ENCODE results near the gene KIR3DL2. TPM values are rescaled to one million over a fixed set of nuclear protein-coding genes. Genes with fewer than 3 reads are reported as not detected.
"Not testable (repeated sequence)": the region's sequence is repeated elsewhere in the genome, so short reads cannot be mapped to it uniquely, and the experiment has no call there.

KIR3DL2 gene
- total RNA-seq, 1 donor from 2014 or later, result not detected

DNA sequence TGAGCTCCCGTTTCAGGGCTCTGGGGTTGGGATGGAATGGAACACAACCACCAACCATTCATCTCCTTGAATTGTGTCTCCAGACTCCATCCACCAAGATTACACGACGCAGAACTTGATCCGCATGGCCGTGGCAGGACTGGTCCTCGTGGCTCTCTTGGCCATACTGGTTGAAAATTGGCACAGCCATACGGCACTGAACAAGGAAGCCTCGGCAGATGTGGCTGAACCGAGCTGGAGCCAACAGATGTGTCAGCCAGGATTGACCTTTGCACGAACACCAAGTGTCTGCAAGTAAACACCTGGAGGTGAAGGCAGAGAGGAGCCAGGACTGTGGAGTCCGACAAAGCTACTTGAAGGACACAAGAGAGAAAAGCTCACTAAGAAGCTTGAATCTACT lies 39.3 kb downstream of the KIR3DL2 start:
- Mint-ChIP-seq H3K27me3 (ENCODE audit: low read depth) (no peaks in the 10 kb centered on the region), H3K4me3 (no peak overlapping the region), H3K4me1 (peaks cover 16% of the 10 kb centered on the region), H3K27ac (no peak overlapping the region), H3K9me3 (no peaks in the 10 kb centered on the region), H3K36me3 (no peaks in the 10 kb centered on the region)
- TF ChIP-seq, protein P1, sequence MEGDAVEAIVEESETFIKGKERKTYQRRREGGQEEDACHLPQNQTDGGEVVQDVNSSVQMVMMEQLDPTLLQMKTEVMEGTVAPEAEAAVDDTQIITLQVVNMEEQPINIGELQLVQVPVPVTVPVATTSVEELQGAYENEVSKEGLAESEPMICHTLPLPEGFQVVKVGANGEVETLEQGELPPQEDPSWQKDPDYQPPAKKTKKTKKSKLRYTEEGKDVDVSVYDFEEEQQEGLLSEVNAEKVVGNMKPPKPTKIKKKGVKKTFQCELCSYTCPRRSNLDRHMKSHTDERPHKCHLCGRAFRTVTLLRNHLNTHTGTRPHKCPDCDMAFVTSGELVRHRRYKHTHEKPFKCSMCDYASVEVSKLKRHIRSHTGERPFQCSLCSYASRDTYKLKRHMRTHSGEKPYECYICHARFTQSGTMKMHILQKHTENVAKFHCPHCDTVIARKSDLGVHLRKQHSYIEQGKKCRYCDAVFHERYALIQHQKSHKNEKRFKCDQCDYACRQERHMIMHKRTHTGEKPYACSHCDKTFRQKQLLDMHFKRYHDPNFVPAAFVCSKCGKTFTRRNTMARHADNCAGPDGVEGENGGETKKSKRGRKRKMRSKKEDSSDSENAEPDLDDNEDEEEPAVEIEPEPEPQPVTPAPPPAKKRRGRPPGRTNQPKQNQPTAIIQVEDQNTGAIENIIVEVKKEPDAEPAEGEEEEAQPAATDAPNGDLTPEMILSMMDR (IDR thresholded peaks at IDR 0.05; ENCODE audit: unreplicated experiment), result no peak
- no peak for DNase-seq (ENCODE audit: low spot score in 2 of 2, unreplicated experiment in 2 of 2)

DNA sequence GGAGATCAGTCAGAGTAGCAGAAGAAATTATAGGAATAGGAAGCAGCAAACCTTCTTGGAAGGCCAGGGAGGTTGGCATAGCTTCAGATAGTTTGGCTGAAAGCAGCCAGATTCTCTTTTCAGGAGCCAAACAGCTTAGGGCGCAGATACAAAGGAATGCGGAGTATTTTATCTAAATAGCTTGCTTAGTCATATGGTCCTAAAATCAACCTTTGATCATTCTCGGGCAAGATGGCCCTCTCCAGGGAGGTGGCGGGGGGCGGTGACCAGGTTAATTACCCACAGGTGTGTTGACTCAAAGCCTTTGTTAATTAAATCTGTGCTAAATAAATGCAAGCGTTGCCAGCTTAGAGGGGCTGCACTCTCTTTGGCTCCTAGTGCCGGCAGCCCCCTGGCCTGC lies 43.2 kb downstream of the KIR3DL2 start:
- no peaks in the 10 kb centered on the region for H3K36me3 Mint-ChIP-seq
- peaks cover 31% of the 10 kb centered on the region for H3K4me1 Mint-ChIP-seq
- TF ChIP-seq, protein P1 (IDR thresholded peaks at IDR 0.05; ENCODE audit: unreplicated experiment), result no peak
- DNase-seq (ENCODE audit: low spot score in 2 of 2, unreplicated experiment in 2 of 2), result no peak
- peak overlapping the region; percentile 88 for H3K27ac Mint-ChIP-seq
- peaks cover 2% of the 10 kb centered on the region for H3K27me3 Mint-ChIP-seq (ENCODE audit: low read depth)
- no peak overlapping the region for H3K4me3 Mint-ChIP-seq
- H3K9me3 Mint-ChIP-seq, result no peaks in the 10 kb centered on the region

DNA sequence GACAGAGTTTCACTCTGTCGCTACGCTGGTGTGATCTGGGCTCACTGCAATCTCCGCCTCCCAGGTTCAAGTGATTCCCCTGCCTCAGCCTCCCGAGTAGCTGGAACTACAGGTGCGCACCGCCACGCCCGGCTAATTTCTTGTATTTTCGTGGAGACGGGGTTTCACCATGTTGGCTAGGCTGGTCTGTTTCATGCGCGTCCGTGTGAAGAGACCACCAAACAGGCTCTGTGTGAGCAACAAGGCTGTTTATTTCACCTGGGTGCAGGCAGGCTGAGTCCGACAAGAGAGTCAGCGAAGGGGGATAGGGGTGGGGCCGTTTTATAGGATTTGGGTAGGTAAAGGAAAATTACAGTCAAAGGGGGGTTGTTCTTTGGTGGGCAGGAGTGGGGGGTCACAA lies 43.9 kb downstream of the KIR3DL2 start:
- Mint-ChIP-seq H3K27ac (peak overlapping the region; percentile 39), H3K4me1 (peaks cover 31% of the 10 kb centered on the region)
- H3K36me3 Mint-ChIP-seq; H3K27me3 Mint-ChIP-seq (ENCODE audit: low read depth); H3K4me3 Mint-ChIP-seq; H3K9me3 Mint-ChIP-seq; DNase-seq (ENCODE audit: low spot score in 2 of 2, unreplicated experiment in 2 of 2): not testable (repeated sequence)

DNA sequence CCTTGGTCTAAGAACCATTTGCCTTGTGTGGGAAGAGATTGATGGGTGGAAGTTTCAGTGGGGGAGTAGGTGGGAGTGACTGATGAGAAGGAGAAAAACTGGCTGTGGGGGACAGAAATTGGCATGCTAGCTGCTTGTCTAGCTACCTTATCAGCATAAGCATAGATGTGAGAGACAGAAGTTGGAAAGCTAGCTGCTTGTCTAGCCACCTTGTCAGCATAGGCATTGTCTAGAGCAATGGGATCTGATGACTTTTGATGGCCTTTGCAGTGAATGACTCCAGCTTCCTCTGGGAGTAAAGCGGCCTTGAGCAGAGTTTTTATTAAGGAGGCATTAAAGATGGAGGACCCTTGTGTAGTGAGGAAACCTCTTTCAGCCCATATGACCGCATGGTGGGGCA lies 45.8 kb downstream of the KIR3DL2 start:
- no peak for DNase-seq (ENCODE audit: low spot score in 2 of 2, unreplicated experiment in 2 of 2)
- H3K4me1 Mint-ChIP-seq, result peaks cover 31% of the 10 kb centered on the region

DNA sequence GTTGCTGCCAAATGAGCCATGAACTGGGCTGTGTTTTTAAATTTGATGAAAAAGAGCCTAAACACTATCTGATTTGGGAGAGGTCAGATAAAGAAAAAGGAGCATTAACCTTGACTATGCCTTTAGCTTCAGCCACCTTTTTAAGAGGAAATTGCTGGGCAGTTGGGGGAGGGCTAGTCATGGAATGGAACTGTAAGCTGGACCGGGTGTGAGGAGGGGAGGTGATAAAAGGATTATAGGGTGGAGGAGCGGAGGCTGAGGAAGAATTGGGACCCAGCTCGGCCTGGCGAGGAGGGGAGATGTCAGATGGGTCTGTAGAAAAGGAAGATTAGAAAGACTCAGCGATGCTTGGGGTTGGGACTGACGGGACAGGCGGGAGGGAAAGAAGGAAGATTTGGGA lies 48.4 kb downstream of the KIR3DL2 start:
- not testable (repeated sequence) for H3K27ac Mint-ChIP-seq; H3K9me3 Mint-ChIP-seq; H3K36me3 Mint-ChIP-seq; DNase-seq (ENCODE audit: low spot score in 2 of 2, unreplicated experiment in 2 of 2); H3K4me3 Mint-ChIP-seq
- Mint-ChIP-seq H3K27me3 (ENCODE audit: low read depth) (peaks cover 15% of the 10 kb centered on the region), H3K4me1 (peaks cover 21% of the 10 kb centered on the region)

More for the DNA sequence above, 45.8 kb downstream of the KIR3DL2 start:
- no peak overlapping the region for H3K4me3 Mint-ChIP-seq
- peak overlapping the region; percentile 15 for H3K27ac Mint-ChIP-seq
- no peaks in the 10 kb centered on the region for H3K9me3 Mint-ChIP-seq
- peaks cover 15% of the 10 kb centered on the region for H3K27me3 Mint-ChIP-seq (ENCODE audit: low read depth)
- H3K36me3 Mint-ChIP-seq, result no peaks in the 10 kb centered on the region
- TF ChIP-seq, protein P1 (IDR thresholded peaks at IDR 0.05; ENCODE audit: unreplicated experiment), result no peak

DNA sequence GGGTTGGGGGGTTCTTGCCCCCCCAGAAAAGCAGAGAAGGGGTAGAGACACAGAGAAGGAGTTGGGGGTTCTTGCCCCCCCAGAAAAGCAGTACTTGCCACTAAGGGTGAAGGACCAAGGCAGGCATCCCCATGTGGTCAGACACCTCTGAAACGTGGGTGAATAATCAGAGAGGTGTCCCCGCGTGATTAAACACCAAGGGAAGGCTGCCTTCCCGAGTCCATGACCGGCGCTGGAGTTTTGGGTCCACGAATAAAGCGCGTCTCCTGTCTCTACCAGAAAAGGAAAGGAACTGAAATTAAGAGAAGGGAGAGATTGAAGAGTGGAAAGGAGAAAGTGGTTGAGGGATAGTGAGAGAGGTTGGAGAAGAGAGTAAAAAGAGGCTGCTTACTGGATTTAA lies 49.4 kb downstream of the KIR3DL2 start:
- Mint-ChIP-seq H3K4me1 (peaks cover 15% of the 10 kb centered on the region), H3K27me3 (ENCODE audit: low read depth) (peaks cover 15% of the 10 kb centered on the region)
- H3K9me3 Mint-ChIP-seq; H3K4me3 Mint-ChIP-seq; H3K27ac Mint-ChIP-seq; H3K36me3 Mint-ChIP-seq; DNase-seq (ENCODE audit: low spot score in 2 of 2, unreplicated experiment in 2 of 2): not testable (repeated sequence)

DNA sequence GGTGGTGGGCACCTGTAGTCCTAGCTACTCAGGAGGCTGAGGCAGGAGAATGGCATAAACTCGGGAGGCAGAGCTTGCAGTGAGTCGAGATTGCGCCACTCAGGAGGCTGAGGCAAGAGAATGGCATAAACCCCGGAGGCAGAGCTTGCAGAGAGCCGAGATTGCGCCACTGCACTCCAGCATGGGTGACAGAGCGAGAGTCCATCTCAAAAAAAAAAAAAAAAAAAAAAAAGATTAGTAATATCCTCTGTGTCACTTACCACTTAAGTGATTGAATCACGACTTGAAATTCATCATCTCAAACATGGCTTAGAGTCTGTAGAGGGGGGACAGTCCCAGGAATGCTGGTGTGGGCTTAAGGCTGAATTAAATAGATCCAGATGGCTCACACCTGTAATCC lies 50.9 kb downstream of the KIR3DL2 start:
- Mint-ChIP-seq H3K27me3 (ENCODE audit: low read depth) (peaks cover 15% of the 10 kb centered on the region), H3K4me1 (peaks cover 12% of the 10 kb centered on the region)
- not testable (repeated sequence) for H3K9me3 Mint-ChIP-seq; DNase-seq (ENCODE audit: low spot score in 2 of 2, unreplicated experiment in 2 of 2); H3K36me3 Mint-ChIP-seq; H3K4me3 Mint-ChIP-seq; H3K27ac Mint-ChIP-seq

DNA sequence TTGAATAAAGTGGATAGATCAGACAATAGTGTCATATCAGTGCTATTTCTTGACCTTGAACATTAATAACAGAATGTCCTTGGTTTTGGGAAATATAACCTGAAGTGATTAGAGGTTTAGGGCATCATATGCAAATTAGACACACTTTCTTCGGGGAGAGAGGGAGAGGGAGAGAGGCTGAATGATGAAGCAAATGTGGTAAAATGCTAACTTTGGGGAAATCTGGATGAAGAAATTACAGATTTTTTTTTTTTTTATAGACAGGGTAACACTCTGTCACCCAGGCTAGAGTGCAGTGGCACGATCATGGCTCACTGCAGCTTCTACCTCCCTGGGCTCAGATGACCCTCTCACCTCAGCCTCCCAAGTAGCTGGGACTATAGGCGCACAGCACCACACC lies 51.8 kb downstream of the KIR3DL2 start:
- TF ChIP-seq, protein P1 (IDR thresholded peaks at IDR 0.05; ENCODE audit: unreplicated experiment), result no peak
- Mint-ChIP-seq H3K4me1 (peaks cover 9% of the 10 kb centered on the region), H3K36me3 (no peaks in the 10 kb centered on the region), H3K4me3 (no peak overlapping the region), H3K9me3 (no peaks in the 10 kb centered on the region), H3K27ac (no peak overlapping the region), H3K27me3 (ENCODE audit: low read depth) (peaks cover 14% of the 10 kb centered on the region)
- no peak for DNase-seq (ENCODE audit: low spot score in 2 of 2, unreplicated experiment in 2 of 2)

Measured in mesothelial cell of epicardium (in vitro differentiated cells).